ENCODE data around the gene ERCC2.
"Not testable (repeated sequence)": the region's sequence is repeated elsewhere in the genome, so short reads cannot be mapped to it uniquely, and the experiment has no call there.

Gene ERCC2

GRCh38 chr19:45413497-45413896 is 43.1 kb upstream of the ERCC2 start:
- H3K9me2 ChIP-seq (replicated peaks; ENCODE audit: low read depth, low read length) = no peaks in the 10 kb centered on the region
- H3K36me3 ChIP-seq (ENCODE audit: insufficient read depth, low read length) = peaks cover 7% of the 10 kb centered on the region; the same call in 1 of the 2 replicates
- TF ChIP-seq CTCF (conservative IDR thresholded peaks at IDR 0.05; ENCODE audit: low read length) = no peak
- no peak for TF ChIP-seq EZH2phosphoT487 (IDR thresholded peaks at IDR 0.05; ENCODE audit: borderline replicate concordance)
- no peaks in the 10 kb centered on the region for H3K4me1 ChIP-seq (ENCODE audit: insufficient read depth, low read length, poor library complexity, severe bottlenecking)
- no peak overlapping the region for H3K4me3 ChIP-seq (ENCODE audit: low read length, poor library complexity, severe bottlenecking)
- no peaks in the 10 kb centered on the region for H3K9me3 ChIP-seq (ENCODE audit: insufficient read depth, low read depth, low read length)
- H3F3A ChIP-seq (ENCODE audit: low read depth) = no peaks in the 10 kb centered on the region
- no peak overlapping the region for H2AFZ ChIP-seq (ENCODE audit: low read length)
- no peaks in the 10 kb centered on the region for H3K27me3 ChIP-seq (ENCODE audit: insufficient read depth, low read length, poor library complexity, severe bottlenecking)
- no peak overlapping the region for H3K4me2 ChIP-seq (ENCODE audit: low read depth, low read length, poor library complexity, severe bottlenecking)
- H3K9ac ChIP-seq (ENCODE audit: low read depth, low read length, poor library complexity, severe bottlenecking) = no peak overlapping the region
- no peaks in the 10 kb centered on the region for H3K79me2 ChIP-seq (ENCODE audit: insufficient read depth, low read length)
- no peaks in the 10 kb centered on the region for H4K20me1 ChIP-seq (ENCODE audit: insufficient read depth, low read length, poor library complexity, severe bottlenecking)

GRCh38 chr19:45410330-45410729 is 40.0 kb upstream of the ERCC2 start:
- H4K20me1 ChIP-seq (ENCODE audit: insufficient read depth, low read length, poor library complexity, severe bottlenecking); H3K9me3 ChIP-seq (ENCODE audit: insufficient read depth, low read depth, low read length); H3K4me2 ChIP-seq (ENCODE audit: low read depth, low read length, poor library complexity, severe bottlenecking); H2AFZ ChIP-seq (ENCODE audit: low read length); H3K79me2 ChIP-seq (ENCODE audit: insufficient read depth, low read length); H3K9ac ChIP-seq (ENCODE audit: low read depth, low read length, poor library complexity, severe bottlenecking); H3K4me3 ChIP-seq (ENCODE audit: low read length, poor library complexity, severe bottlenecking); H3K9me2 ChIP-seq (replicated peaks; ENCODE audit: low read depth, low read length); H3K27me3 ChIP-seq (ENCODE audit: insufficient read depth, low read length, poor library complexity, severe bottlenecking); H3K36me3 ChIP-seq (ENCODE audit: insufficient read depth, low read length); H3F3A ChIP-seq (ENCODE audit: low read depth): not testable (repeated sequence)
- H3K4me1 ChIP-seq (ENCODE audit: insufficient read depth, low read length, poor library complexity, severe bottlenecking) = peaks cover 16% of the 10 kb centered on the region

GRCh38 chr19:45409557-45409920 is 39.2 kb upstream of the ERCC2 start:
- Histone ChIP-seq H3K4me1 (ENCODE audit: insufficient read depth, low read length, poor library complexity, severe bottlenecking) (peaks cover 20% of the 10 kb centered on the region), H3K9me2 (replicated peaks; ENCODE audit: low read depth, low read length) (no peaks in the 10 kb centered on the region), H3K79me2 (ENCODE audit: insufficient read depth, low read length) (peaks cover 4% of the 10 kb centered on the region; the same call in 1 of the 2 replicates), H3F3A (ENCODE audit: low read depth) (no peaks in the 10 kb centered on the region), H4K20me1 (ENCODE audit: insufficient read depth, low read length, poor library complexity, severe bottlenecking) (no peaks in the 10 kb centered on the region), H3K4me3 (ENCODE audit: low read length, poor library complexity, severe bottlenecking) (no peak overlapping the region), H3K36me3 (ENCODE audit: insufficient read depth, low read length) (no peaks in the 10 kb centered on the region; the same call in 1 of the 2 replicates), H2AFZ (ENCODE audit: low read length) (no peak overlapping the region), H3K9ac (ENCODE audit: low read depth, low read length, poor library complexity, severe bottlenecking) (no peak overlapping the region), H3K4me2 (ENCODE audit: low read depth, low read length, poor library complexity, severe bottlenecking) (no peak overlapping the region), H3K9me3 (ENCODE audit: insufficient read depth, low read depth, low read length) (no peaks in the 10 kb centered on the region), H3K27me3 (ENCODE audit: insufficient read depth, low read length, poor library complexity, severe bottlenecking) (no peaks in the 10 kb centered on the region)
- no peak for TF ChIP-seq CTCF (conservative IDR thresholded peaks at IDR 0.05; ENCODE audit: low read length)
- no peak for TF ChIP-seq EZH2phosphoT487 (IDR thresholded peaks at IDR 0.05; ENCODE audit: borderline replicate concordance)

GRCh38 chr19:45408830-45409556 is 38.6 kb upstream of the ERCC2 start:
- Histone ChIP-seq H3K9me3 (ENCODE audit: insufficient read depth, low read depth, low read length) (no peaks in the 10 kb centered on the region), H3K4me1 (ENCODE audit: insufficient read depth, low read length, poor library complexity, severe bottlenecking) (peaks cover 25% of the 10 kb centered on the region), H3K27me3 (ENCODE audit: insufficient read depth, low read length, poor library complexity, severe bottlenecking) (no peaks in the 10 kb centered on the region), H3K9me2 (replicated peaks; ENCODE audit: low read depth, low read length) (no peaks in the 10 kb centered on the region), H3F3A (ENCODE audit: low read depth) (no peaks in the 10 kb centered on the region), H3K9ac (ENCODE audit: low read depth, low read length, poor library complexity, severe bottlenecking) (no peak overlapping the region), H2AFZ (ENCODE audit: low read length) (no peak overlapping the region), H4K20me1 (ENCODE audit: insufficient read depth, low read length, poor library complexity, severe bottlenecking) (no peaks in the 10 kb centered on the region), H3K36me3 (ENCODE audit: insufficient read depth, low read length) (no peaks in the 10 kb centered on the region; the same call in 1 of the 2 replicates), H3K79me2 (ENCODE audit: insufficient read depth, low read length) (peaks cover 4% of the 10 kb centered on the region; the same call in 1 of the 2 replicates), H3K4me3 (ENCODE audit: low read length, poor library complexity, severe bottlenecking) (no peak overlapping the region), H3K4me2 (ENCODE audit: low read depth, low read length, poor library complexity, severe bottlenecking) (no peak overlapping the region)
- no peak for TF ChIP-seq CTCF (conservative IDR thresholded peaks at IDR 0.05; ENCODE audit: low read length)
- no peak for TF ChIP-seq EZH2phosphoT487 (IDR thresholded peaks at IDR 0.05; ENCODE audit: borderline replicate concordance)
